Pulmonary artery endothelial cell (primary cell): ENCODE measurements around the gene LIME1. TPM values are rescaled to one million over a fixed set of nuclear protein-coding genes. Genes with fewer than 3 reads are reported as not detected.

ENCODE experiments used
- DNase-seq: peaks from one replicate; pipeline ENCODE4 v3.0.0-alpha.2; 2011; ENCODE audit warnings: low read depth, low spot score
- total RNA-seq: library from RNA; depleted of rRNA; stranded (reverse); fragments of >200 nt; gene quantifications from 2 replicates; pipeline ENCODE4 v1.2.3, GENCODE V29; 2014

Gene LIME1
- total RNA-seq, 1 donor from 2014 or later, result 1.6 TPM

DNA sequence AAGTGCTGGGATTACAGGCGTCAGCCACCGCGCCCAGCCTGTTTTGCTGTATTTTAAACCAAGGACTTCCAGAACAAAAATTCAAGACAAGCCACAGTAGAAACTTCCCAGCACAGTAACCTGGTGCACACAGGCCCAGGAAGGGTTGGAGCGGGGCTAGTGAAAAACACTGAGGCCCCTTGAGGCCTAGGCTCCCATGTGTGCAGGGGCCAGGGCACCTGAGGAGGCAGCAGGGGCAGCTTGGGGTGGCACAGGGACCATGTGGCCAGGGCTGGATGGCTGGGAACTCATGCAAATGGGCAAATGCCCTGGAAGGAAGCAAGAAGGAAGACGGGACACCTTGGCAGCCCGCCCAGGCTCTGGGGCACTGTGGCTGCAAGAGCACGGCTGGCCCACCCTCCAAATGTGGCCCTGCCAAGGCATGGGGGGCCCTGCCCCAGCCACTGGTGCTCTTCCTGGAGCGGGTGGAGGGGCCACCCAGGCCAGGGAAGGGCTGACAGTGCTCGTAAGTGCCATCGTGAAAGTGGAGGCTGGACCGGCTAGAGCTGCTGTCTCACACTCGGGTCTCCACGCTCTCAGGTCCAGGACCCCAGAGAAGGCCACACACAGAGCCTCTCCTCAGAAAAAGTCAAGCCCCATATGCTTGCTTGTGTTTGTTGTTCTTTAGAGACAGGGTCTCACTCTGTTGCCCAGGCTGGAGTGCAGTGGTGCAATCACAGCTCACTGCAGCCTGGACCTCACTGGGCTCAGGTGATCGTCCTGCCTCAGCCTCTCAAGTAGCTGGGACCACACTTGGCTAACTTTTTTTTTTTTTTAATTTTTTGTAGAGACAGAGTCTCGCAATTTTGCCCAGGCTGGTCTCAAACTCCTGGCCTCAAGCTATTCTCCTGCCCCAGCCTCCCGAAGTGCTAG, 13.4 kb downstream of the LIME1 start:
- DNase-seq, result no peak

DNA sequence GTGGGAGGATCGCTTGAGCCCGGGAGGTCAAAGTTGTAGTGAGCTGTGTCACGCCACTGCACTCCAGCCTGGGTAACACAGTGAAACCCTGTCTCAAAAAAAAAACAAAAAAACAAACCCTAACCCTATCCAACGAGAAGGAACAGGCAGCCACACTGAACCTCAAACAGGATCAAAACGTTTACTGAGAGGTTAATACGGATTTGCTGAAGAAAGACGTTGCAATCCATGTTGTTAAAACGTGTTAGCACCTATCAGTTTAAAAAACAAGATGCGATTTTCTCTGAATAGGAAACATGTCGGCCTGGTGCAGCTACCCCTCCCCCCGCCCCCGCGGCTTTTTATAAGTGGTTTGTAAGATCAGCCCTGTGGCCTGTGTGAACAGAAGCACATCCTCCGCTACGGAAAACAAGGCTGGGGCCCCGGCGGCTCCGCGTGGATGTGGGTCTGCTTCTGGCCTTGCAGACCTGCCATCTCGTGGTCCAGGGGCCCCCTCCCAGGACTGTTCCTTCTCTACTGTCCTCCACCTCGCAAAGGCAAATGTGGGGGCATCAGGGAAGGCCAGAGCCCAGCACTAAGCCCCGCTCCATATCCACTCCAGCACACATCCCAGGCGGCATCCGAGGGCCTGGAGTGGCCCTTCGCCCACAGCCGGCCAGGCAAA, 14.5 kb downstream of the LIME1 start:
- no peak for DNase-seq

DNA sequence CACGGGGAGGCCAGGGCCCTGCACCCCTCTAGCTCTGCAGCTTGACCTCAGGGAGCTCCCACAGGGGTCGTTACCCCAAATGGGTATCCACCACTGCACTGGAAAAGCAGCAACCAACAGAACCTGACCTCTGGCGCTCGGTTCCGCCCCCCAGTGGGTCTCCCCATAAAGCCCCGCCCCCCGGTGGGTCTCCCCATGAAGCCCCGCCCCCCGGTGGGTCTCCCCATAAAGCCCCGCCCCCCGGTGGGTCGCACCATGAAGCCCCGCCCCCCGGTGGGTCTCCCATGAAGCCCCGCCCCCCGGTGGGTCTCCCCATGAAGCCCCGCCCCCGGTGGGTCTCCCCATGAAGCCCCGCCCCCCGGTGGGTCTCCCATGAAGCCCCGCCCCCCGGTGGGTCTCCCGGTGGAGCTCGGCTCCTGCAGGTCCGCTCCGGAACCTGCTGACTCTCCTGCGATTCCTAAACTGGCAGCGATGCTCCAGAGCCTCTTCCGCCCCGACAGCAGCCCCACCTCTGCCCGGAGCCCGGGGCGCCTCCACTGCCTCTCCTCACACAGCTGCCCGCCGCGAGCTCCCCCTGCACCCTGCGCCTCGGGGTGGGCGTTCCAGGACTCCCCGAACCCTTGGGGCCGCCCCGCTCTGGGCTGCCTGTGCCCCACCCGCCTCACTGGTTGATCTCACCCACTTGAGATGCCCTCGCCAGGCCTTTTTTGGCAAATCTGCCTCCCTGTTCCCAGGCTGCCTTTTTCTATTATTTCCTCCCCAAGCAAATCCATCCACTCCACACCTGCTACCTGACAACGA, 15.2 kb downstream of the LIME1 start:
- no peak for DNase-seq

DNA sequence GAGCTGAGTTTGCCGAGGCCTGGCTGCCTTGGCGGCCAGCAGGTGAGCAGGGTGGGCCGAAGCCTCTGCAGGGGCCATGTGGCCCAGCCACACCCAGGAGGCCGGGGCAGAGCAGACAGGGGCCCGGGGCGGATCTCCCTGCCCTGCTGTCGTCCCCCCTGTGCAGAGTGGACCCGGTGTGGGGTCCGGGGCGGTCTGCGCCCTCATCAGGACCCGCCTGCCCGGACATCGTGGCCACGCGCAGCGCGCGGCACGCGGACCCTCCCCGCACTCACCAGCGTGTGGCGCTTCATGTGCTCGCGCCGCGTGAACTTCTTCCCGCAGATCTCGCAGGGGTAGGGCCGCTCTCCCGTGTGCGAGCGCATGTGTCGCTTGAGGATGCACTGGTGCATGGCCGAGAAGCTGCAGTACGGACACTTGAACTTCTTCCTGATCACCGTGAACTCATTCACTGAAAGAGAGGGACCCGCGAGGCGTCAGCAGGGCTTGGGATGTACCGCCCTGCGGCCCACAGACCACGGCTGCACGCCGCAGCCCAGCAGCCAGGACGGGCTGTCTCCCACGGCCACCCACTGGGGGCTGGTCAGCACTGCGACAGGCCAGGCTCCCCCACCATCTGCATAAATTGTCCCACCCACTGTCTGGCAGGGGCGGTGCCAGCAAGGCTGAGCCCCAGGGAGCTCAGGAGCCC, 16.1 kb downstream of the LIME1 start:
- DNase-seq, result no peak

DNA sequence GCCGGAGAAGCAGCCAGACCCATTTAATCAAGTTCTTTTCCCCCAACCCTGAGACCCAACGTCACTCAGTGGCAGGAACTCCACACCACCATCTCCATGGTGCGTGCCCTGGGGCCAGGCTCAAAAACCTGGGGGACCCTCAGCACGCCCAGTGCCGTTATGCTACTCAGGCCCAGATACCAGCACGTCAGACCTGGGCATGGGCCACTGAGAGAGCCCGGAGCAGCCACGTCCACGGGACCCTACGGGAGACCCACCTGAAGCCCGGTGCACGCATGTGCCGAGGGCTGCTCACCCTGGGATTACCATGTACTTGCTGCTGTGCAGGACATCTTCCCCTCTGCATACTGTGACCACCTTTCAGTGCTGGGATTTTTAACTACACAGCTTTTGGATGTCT, 16.9 kb downstream of the LIME1 start:
- no peak for DNase-seq

DNA sequence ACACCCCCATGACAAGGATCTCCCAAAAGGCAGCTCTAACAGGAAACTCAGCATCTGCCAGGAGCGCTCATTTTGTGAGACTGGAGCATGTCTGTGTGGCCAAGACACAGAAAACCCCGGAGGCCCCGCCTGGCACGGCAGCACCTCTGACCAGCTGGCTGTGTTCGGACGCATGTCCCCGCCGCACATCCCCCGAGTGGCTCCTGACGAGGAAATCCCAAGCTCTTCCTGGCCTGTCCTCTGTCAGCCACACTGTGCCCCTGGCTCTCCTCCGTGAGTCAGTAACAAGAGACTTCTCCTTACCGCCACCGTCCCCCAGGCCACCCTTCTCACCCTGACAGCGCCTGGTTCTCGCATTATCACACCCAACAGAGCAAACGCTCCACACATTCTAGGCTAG, 17.5 kb downstream of the LIME1 start:
- DNase-seq, result no peak

DNA sequence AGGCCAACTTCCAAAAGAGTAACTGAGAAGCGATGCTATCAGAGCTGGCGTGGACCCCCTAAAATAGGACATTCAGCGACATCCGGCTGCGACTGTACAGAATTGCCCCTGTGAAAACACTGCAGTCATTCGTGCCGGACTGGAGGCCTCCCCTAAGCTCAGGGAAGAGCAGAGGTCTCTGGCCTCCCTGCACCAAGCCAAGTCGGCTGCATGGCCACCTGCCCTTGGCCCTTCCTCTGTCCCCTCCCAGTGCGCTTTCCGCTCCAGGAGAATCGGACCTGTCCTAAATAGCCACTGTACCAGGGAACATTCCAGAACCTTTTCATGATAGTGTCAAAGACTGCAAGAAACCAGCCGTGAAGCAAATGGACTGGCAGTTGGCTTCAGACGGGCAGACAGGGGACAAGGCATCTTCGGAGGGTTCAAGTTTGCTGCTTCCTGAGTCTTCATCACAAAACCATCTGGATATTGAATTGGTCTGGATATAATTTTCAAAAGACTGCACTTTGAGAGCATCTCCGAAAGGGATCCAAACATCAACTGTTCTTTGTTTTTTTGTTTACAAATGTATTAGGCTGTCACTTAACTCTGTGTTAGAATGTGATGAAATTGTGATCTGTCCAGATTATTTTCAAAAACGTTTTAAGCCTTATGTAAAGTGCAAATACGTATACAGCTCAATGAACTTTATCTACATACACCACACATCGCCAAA, 19.6 kb downstream of the LIME1 start:
- DNase-seq, result no peak

DNA sequence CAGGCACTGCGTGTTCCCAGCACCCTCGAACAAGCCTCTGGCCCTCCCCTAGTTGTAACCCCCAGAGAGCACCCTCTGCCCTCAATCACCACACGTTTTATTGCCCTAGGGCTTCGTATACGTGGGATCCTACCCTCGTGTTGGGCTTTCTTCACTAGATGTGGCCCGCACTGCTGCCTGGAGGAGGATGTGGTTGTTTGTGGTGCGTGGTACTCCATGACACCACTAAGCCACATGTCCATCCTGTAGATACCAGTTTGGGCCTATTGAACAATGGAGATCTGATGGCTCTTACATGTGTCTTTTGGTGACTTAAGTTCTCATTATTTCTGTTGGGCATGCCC, 20.2 kb downstream of the LIME1 start:
- no peak for DNase-seq

DNA sequence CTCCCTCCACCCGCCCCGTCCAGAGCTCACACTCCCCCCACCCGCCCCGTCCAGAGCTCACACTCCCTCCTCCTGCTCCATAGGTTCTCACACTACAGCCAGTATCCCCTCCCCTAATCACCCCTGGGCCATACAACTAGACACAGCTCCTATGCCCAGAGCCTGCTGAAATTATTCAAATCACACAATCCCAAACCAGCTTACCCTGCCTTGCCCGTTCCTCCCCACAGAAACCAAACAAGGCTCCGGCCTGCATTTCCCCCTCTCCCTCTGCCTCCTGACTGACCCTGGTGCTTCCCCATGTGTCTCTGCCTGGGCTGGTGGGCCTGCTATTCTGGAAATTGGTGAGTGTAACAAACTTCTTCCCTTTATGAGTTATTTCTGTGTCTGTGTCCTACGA, 21.7 kb downstream of the LIME1 start:
- no peak for DNase-seq

DNA sequence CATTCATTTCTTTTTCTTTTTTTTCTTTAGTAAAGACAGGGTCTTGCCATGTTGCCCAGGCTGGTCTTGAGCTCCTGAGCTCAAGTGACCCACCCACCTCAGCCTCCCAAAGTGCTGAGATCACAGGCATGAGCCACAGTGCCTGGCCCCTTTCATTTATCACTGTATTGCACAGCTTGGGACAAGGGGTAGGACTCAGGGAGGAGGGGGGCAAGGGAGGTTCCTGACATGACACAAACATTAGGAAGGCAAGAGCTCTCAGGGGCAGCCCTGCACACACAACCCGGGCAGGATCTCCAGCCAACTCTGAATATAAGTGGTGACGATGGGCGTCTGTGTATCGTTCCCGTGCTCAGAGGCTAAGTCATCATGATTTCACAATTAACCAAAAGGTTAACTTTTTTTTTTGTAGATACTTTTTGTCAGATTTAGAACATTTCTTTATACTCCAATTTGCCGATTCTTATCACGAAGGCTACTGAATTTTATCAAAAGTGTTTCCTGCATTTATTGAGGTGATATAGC, 23.0 kb downstream of the LIME1 start:
- no peak for DNase-seq

DNA sequence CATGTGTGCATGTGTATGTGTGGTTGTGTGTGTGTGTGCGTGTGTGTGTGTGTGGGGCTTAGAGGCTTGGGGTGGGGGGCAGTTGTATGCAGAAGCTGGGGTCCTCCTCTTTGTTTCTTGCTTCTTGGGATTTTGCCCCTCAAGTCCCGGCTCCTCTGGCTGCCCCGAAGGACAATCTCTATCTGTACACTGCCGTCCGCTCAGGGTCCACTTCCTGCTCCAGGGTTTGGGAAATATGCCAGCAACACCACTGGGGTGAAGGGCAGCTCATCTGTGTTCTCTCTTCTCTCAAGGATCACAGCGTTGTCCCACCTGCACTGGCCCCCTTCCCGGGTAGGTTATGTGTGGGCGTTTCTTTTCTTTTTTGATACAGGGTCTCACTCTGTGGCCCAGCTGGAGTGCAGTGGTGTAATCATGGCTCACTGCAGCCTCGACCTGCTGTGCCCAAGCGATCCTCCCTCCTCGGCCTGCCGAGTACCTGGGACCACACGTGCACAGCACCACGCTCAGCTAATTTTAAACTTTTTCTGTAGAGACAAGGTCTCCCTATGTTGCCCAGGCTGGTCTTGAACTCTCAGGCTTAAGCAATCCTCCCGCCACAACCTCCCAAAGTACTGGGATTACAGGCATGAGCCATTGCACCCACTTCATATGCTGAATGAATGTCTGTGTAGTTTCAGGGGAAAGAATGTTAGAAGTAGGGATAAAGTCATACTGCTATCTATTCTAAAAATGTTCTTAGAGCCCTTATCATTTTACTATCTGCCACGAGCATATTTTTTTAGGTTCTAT, 28.8 kb downstream of the LIME1 start:
- DNase-seq, result no peak

DNA sequence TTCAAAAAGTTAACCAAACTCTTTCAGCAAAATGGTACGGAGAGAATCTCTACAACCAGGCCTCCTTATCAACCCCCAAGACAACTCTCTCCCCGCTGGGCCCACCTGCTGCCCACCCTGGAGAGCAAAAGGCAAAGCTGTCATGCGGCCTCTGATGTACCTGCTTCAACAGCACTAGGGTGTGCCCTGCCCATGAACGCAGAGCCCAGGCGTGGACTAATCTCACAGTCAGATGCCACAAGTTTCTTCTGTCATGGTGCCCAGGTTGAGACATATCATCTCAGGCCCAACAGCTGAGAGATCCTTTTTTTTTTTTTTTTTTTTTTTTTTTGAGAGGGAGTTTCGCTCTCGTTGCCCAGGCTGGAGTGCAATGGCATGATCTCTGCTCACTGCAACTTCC, 29.4 kb downstream of the LIME1 start:
- no peak for DNase-seq

DNA sequence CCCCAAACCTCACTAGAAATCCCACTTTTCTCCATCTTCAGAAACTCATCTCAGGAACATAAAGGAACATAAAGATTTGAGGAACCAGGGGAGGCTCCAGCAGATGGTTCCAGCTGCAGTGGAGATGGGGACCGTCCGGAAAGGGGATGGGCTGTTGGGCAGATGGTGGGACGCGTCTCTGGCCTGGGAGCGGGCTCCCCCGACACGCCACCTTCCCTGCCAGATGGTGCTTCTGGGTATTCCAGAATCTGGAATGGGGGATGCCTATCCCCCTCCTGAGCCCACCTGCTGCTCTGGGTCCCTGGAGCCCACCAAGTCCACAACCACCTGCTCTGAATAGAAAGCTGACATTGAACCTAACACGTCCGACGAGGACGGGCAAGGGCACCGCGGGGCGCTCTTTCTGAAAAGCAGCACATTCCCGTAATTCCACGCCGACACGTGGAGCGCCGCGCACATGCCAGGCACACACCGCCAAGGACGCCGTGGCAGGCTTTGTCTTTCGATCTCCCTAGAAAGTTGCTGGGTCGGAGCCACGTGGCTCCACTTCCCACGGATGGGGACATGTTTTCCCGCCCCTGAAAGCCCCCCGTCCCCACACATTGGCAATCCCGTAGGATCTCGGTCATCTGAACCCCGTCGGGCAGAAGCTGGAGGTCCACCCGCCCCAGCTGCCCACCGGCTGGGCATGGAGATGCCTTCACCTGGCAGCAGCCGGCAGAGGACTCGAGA, 30.4 kb downstream of the LIME1 start:
- DNase-seq, result no peak

DNA sequence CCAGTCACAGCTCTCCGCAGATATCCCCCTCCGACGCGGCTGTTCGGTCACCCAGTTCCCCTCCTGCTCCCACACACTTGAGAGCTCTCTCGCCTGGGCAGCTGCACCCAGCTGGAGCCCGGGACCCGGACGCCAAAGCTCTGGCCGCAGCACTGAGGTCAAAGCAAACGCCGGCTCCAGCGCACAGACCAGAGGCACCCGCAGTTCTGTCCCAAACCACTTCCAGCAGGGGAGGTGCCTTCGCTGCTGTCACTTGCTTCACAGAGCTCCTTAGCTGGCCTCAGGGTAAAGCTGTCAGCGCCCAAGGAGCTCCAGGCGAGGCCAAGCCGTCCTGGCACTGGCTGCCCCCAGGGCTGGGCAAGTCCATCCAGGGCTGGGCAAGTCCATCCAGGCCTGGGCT, 31.0 kb downstream of the LIME1 start:
- DNase-seq, result no peak

DNA sequence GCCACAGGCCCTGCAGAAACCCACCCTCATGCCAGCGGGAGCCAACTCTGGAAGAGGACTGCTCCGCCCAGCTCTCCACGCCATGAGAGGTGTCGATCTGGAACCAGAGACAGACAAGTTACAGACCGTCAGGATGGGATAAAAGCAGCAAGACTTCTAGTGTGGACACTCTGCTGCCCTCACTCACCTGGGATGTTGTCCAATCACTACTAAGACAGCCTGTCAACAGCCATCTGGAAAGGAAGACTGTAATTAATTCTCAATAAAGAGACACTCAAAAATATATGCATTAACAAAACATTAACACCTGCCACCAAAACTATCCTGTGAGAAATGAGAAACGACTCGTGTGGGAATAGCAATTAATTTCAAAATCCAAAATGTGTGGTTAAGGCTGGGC, 31.4 kb downstream of the LIME1 start:
- DNase-seq, result no peak

DNA sequence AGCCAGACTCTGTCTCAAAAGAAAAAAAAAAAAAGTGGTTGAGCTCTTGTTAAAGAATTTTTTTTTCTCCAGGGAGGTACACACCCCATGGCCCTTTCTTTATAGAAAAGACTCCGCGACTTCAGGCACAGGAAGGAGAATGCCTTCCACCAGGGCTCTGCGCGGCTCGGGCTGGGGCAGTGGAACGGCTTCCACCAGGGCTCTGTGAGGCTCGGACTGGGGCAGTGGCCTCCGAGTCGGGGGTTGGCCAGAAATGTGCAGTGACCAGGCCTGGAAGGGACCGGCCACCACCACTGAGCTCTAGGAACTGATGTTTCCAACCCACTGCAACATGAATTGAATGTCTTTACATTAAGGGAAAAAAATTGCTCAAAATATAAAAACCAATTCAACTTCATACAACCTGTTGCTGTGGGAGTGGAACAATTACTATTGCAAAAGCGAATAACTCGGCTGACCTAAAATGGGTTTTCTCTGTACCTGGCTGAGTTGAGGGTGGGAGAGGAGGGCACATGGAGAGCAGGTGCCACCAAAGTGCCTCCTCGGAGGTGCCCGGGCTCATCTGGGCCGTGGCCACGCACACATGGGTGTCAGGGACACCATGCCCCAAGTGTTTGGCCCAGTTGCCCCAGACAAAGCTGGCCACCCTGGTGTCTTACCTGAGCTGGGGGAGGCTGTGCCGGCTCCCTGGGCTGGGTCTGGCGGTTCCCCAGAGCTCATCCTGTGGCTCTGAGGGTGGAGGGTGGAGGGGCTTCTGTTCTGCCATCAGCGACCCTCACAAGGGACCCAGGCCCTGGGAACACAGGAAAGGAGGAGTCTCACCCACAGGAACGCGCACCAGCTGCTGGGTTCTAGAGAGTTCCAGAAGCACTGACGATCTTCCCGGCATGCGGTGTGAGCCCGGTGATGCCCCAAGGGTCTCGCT, 32.4 kb downstream of the LIME1 start:
- DNase-seq, result no peak

DNA sequence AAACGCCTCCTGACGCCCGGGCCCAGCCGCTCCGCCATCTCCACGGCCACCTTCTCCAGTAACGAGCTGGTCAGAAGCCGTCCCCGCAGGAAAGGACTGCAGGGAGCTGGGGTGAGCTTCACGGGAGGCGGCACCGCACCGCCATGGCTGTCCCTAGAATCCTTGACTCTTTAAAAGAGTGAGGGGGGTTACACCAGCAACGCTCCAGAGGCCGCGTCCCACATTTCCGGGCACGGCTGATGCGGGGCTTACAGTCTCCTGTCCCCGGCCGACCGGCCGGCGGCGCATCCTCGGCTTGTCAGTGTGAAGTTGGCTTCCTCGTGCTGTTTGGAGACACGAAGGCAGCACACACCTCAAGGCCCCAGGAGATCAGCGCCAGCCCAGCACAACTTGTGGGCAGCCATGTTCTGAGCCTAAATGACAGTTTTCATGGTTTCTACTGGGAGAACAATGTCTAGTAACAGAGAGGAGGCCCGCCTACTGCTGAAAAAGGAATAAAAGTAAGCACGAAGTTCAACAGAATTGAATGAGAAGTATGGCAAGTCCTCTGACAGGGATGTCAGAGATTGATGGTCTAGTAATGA, 33.5 kb downstream of the LIME1 start:
- no peak for DNase-seq
